ENCODE results near the gene STK32B.

DNA sequence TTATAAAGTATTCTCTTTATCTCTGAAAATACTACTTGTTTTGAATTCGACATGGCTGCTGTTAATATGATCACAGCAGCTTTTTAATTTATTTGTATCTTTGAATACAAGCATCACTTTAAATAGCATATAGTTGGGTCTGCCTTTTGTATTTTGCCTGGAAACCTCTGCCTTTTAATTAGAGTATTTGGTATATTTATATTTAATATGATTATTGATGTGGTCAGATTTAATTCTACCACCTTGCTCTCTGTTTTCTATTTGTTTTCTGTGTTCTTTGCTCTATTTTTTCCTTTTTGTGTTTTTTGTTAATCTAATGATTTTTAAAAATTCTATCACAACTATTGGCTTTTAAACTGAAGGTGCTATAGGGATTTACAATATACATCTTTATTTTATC, 21.7 kb downstream of the STK32B start:
- TF ChIP-seq, protein P1, sequence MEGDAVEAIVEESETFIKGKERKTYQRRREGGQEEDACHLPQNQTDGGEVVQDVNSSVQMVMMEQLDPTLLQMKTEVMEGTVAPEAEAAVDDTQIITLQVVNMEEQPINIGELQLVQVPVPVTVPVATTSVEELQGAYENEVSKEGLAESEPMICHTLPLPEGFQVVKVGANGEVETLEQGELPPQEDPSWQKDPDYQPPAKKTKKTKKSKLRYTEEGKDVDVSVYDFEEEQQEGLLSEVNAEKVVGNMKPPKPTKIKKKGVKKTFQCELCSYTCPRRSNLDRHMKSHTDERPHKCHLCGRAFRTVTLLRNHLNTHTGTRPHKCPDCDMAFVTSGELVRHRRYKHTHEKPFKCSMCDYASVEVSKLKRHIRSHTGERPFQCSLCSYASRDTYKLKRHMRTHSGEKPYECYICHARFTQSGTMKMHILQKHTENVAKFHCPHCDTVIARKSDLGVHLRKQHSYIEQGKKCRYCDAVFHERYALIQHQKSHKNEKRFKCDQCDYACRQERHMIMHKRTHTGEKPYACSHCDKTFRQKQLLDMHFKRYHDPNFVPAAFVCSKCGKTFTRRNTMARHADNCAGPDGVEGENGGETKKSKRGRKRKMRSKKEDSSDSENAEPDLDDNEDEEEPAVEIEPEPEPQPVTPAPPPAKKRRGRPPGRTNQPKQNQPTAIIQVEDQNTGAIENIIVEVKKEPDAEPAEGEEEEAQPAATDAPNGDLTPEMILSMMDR (conservative IDR thresholded peaks at IDR 0.05; ENCODE audit: low read length) = no peak
- TF ChIP-seq EZH2phosphoT487 (IDR thresholded peaks at IDR 0.05; ENCODE audit: borderline replicate concordance, low read depth, low read length) = no peak
